Epidermal melanocyte (primary cell): Measurements from ENCODE around the gene FBN1.

ENCODE experiments used
- DNase-seq: peaks from one replicate; pipeline ENCODE4 v3.0.0; 2011; ENCODE audit warnings: low spot score; ENCODE audit not compliant: insufficient read length

FBN1 gene

DNA sequence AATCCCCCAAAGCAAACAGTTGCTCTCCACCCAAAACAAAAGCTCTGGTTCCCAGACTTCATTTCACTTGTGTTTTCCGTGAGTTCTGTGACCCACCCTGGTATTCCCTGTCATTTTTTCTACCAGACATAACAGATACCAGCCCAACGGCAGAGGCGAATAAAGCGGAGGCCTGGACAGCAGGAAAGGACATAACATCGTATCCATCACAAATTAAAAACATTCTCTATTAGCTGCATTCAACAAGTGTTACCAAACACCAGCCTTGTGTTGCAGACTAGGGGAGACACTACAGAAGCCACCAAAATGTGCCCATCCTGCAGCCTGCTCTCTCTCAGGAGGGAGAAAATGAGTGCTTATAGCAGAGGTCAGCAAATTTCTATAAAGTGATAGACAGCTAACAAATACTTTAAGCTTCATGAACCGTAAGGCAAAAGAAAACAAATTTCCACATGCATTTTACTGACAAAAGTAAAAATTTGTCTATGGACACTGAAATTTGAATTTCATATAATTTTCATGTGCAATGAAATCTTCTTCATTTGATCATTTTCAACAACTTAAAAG is 7.1 kb upstream of the FBN1 start:
- no peak for DNase-seq

DNA sequence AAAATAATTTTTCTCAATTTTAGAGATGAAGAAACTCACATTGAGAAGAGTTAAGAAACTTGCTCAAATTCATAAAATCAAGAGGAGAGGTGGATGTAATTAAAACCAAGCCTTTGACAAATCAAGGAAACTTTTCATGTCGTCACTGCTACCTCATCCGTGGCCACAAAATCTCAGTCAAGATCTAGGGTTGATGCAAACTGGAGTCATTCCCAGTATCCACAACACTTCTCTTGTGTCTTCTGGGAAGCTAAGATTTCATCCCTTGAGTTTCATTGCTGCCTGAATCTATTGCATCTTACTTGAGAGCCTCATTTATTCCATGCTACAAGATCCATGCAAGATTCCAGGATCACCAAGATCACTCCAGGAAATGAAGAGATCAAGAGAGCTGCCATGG is 5.4 kb upstream of the FBN1 start:
- DNase-seq = no peak

DNA sequence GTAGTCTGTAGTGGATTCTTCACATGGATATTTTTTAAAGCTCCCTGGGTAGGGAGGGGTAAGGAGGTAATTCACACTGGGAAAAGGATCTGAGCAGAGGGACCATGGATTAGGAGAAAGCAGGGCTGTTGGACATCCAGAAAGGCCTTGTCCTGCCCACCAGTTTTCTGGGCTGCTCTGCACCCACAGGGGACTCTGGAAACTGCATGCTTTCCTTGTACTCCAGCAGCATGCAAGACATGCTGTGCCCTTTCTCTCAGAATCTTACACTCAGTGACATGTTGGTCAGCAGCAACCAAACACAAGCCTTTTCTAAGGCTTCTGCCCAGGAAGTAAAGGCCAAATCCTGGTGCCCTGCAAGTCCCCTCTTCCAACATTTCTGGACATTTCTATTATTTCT is 2.5 kb upstream of the FBN1 start:
- no peak for DNase-seq

DNA sequence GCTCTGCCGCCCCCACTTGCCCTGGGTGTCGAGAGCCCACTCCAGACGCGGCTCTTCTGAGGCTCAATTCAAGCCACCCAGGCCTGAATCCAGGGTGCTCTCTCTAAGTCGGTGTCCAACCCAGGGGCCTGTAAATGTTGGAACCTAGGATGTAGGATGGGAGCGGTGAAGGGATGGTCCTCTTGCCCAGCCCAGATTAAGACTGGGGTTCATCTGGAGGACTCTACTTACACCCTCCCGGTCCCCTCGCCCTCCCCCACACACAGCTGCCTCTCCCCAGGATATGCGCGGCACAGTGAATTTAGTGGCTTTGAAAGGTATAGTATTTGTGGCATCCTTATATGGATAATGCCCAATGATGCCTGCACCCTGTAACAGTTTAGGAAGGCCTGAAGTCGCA is 822 bp upstream of the FBN1 start:
- DNase-seq = no peak

DNA sequence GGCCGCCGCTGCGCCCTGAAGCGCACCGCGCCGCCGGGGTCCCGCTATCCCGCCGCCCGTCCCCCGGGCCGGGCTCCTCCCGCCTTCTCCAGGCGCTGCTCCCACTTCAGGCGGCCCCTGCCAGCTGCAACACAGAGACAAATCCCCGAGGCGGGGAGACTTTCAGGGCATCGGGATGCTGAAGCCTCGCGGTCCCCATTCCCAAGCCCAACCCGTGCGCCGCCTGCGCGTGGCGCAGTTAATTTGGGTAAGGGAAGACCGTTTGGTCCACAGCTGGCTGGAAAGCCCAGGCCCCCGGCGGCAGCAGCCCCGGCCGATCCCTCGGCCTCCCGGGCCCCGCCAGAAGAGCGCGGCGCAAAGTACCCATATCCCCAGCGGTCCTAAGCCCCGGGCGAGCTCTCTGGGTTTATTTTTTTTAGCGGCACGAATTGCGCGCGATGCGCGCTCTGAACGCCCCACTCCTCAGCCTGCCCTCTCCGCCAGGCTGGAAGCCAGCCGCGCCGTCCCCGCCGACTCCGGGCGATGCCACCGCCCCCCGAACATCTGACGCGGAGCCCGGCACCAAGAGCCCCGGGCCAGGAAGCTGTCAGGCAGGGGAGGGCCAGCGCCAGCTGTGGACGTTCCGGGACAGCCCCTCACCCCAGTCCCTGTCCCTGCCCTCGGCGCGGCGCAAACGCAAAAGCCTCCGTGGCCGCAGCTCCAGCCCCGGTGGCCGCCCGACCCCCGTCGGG is 517 bp downstream of the FBN1 start:
- no peak for DNase-seq

DNA sequence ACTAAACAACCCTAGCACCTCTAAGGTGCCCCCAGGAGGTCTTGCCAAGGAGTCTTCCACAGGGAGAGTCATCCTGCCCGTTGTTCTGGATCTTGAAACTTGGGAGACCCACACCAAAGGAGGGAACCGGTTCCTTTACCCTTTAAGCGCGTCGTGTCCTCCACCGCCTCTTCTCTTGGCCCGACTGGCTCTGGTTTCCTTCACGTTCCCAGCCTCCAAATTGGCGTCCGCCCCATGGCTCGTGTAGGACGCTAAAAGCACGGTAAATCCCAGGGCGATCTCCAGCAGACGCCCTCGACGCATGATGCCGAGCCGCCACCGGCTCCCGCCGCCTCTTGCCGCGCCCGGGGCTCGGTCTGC is 1.1 kb downstream of the FBN1 start:
- DNase-seq = no peak

DNA sequence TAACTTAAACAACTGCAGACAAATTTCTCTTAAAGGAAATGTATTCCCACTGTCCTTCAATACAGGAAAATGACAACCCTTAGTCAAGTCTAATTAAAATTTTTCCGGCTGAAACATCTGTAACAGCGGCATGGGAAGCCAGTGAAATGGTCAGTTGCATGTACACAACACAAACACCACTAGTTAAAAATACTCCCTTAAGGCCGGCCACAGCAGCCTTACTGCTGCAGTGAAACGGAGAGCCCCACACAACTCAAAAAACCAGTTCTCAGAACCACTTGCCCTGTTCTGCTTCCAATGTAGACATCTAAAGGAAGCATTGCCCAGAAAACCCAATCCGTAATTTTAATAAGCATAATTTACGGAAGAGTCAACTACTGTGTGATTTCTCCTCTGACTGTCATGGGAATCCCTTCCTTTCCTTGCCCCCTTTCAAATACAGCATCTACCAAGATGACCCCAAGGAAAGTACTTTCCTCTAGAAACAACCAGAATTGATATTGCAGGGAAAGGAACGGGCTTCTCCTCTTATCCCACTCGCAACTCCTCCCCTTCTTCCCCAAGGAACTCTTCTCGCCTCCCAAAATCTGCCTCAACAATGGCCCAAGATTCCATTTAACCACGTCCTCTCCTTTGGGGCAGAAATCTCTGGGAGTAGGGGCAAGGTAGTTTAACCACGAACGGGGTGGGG is 1.6 kb downstream of the FBN1 start:
- DNase-seq = no peak

DNA sequence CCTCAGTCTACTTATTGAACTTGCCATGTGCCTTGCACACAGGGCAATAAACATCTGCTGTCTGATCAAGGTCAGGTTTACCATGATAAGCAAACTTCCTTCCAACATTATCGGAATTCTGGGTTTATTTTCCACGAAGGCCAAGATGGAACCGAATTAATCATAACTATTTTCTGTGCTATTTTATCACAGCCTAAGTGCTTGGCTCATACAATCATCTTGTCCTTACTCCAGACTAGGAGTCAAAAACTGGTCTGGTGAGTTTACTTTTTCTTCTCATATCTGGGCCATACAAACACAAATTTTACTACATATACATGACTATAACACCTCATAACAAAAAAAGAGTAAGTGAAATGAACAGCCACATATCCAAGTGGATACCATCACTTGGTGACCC is 2.3 kb downstream of the FBN1 start:
- no peak for DNase-seq

DNA sequence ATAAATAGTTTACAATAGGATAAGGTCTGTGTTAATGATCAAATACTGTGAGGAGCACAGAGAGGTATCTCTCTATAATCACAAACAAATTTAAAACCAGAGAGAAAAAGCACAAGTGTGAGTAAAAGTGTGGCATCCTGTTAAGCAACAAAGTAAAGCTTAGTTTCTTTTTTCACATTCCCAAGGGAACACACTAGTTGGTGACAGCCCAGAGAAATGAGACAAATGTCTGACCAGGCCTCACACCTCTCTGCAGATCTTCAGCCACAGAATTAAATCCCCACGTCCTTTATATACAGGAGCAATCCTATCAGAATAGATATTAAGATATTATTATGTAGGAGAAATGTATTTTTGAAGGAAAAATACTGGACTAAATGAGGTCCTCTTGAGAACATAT is 2.7 kb downstream of the FBN1 start:
- DNase-seq = no peak

DNA sequence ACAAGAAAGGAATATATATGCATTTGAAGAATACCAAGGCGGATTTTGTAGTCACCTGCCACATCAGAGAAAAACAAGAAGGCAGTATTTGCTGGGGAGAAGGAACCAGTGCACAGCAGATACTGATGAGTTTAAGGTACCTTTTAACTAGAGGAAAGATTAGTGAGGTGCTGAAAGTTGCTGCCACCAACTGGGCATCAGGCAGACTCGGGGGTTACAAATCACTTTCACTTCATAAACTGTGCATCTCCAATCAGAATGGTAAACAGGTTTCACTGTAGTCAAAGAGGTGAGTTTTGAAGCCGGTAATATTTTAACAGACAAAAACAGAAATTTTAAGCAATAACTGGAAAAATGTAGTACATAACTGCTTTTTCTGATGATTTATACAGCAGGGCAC is 4.1 kb downstream of the FBN1 start:
- no peak for DNase-seq

DNA sequence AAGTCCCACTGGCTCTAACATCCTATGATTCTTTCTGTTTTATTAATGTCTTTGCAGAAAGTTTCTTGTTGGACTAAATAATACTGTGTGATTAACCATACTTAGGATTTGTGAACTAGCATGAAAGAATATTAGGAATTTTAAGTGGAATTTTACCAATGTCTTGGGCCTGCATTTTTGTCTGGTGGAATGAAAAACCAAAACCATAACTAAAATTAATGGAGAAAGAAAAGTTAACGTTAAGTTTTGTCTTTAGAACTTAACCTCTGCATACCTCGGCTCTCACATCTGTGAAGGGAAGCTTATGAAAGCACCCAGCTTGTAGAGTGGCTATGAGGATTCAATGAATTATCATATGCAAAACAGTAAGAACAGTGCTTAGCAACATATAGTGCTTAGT is 6.5 kb downstream of the FBN1 start:
- no peak for DNase-seq

DNA sequence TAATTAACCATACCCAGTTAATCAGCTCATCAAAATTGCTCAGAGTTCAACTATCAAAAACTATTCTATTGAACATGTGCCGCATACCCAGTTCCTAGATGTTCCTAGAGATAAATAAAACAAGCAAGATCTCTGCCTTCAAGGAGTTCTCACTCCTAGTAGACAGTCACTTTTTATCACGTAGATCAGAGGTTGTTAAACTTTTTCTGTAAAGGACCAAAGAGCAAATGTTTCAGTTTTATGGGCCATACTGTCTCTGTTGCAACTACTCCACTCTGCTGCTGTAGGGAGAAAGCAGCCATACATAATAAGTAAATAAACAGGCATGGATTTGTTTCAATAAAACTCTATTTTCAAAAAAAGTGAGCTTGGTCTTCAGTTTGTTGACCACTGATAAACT is 7.9 kb downstream of the FBN1 start:
- DNase-seq = no peak

DNA sequence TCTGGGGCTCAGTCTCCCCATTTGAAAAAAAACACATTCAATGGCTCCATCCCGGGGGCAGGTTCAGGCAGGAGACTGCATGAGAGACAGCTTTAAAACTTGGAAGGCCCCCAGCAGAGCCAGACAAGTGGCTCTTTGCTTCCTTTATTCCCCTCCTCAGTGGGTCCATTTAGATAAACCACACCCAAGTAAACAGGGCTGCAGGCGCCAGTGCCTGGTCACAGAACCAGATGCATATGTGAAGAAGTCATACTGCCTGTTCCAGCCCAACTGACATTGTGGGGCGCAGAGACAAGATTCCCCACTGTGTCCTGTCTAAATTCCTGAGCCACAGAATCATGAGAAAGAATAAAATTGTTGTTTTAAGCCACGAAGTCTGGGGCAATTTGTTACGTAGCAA is 9.0 kb downstream of the FBN1 start:
- DNase-seq = no peak

DNA sequence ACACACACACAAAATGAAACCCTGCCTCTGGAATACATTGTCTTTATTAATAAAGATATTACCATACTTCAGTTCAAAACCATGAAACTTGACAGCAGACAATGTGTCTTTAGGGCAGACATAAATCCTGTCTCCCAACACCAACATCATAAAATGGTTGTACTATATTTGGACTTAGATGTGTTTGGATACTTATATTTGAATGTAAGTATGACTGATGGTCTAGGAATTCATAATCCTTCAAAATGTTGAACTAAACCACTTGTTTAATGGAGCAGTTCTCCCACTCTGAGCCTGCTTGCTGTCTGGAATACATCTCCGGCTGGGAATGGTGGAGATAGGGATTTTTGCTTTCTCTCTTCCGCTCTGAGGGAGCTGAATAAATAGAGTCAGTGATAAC is 10.6 kb downstream of the FBN1 start:
- no peak for DNase-seq

DNA sequence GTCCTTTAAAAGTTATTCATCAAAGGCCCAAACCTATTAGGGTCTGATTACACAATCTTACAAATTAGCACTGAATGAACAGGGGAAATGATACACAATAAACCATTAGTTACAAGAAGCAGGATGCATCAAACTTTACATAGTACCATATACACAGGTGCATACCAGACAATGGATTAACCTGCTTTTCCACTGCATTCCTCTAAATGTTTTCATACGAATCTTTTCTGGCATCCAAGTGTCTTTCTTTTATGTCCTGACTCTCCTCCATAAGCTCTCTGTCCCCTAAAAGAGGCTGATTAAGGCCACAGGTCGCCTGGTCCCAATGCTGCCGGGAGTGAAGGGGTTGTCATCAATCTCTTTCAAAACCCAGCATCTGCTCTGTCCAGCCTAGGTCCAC is 11.4 kb downstream of the FBN1 start:
- no peak for DNase-seq

DNA sequence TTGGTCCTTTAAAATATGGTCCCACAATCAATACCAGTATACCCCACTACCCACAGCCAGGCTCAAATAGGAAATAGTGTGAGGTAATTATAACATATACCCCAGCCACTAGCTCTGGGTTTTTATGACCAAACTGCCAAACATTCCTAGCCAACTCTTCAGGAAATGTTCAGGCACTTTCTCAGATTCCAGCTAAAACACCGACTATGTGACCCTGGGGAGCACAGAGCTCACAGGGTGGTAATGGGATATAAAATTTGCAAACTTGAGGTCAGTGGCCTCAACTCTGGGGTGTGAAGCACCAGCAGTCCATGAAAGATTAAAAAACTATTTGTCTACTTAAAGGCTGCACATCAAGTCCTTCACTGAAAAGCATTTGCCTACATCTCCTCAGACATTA is 12.9 kb downstream of the FBN1 start:
- no peak for DNase-seq

DNA sequence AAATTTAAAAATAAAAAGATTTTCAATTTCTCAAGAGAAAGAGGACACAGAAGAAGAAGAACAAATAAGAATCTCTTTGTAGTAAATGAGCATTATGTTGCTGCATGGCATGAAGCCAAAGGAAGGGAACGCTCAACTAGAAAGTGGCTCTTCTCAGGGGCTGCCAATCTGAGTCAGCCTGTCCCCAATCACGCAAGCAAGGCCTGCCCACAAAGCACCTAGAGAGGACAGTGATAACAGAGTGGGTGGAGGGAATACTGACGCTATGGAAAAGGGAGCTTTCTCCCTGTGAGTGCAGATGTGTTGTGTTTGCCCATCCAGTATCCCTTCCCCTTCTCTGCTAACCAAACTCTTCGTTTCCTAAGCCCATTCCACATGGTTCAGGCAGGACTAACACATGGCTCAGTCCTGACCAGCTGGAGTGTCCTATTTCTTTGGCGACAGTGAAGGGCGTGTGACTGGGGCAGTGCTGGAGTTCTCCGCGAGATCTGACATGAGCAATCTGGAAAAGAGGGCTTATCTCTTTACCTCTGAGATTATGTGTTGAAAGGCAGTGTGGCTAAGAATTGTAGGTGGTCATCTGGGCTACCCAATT is 14.2 kb downstream of the FBN1 start:
- no peak for DNase-seq

DNA sequence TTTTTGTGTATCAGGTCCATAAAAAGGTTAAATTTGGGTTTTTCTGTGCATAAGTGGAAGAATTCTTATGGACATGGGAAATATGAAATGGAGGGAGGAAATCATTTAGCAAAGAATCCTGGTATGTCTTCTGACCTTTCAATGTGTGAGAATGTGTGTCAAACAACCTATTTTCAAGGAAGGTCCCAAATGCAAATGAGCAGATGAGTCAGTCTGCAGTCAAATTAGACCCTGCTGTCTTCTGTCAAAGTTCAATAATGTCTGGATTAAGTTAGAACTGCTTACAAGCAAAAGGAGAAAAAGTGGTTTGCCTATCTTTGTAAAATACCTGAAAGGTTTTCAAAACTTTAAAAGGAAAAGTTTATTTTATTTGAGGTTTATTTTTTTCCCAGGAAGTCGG is 15.3 kb downstream of the FBN1 start:
- no peak for DNase-seq

DNA sequence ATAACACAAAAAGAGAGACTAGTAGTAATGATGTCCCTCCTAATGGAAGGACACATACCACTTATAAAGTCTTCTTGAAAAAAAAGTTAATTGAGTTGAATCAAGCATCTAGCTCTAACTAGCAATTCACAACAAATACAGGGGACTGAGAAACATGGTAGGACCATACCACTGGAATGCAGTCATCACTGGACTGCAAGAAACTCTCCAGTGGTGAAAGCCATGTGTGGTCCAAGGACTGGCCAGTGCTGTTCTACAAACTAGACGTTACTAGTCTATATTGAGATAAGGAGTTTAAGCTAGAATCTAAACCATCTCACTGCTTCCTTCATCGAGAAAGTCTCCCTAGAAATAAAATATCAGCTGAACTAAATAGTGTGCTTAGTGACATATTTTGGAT is 16.7 kb downstream of the FBN1 start:
- no peak for DNase-seq

DNA sequence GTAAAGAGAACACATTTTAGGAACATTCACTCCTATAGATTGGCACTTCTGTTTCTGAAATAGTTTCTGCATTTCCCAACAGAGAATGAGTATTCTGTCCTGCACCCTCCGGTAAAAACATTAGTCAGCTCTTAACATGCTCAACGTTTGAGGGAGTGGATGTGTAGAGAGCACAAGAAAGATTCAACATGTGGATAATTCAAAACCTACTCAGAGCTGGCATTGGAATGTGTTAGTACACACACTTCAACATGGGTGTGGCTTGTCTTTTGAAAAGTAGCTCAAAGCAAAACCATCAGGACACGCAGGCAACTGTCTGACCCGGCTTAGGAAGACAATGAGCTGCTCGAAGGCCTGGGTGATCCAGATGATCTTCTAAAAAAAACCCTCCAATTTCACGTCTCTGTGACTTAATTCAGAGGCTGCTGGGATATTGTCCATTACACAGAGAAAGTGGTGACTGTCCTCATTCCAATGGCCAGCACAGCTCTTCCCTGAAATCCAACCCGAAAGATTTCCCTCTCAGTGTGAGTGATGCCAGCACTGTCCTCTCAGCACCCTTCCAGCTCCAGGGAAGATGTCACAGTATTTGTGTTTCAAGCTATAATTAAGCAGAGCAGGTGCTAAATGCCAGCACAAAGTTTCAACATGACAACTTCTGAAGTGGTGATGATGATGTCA is 18.1 kb downstream of the FBN1 start:
- no peak for DNase-seq

DNA sequence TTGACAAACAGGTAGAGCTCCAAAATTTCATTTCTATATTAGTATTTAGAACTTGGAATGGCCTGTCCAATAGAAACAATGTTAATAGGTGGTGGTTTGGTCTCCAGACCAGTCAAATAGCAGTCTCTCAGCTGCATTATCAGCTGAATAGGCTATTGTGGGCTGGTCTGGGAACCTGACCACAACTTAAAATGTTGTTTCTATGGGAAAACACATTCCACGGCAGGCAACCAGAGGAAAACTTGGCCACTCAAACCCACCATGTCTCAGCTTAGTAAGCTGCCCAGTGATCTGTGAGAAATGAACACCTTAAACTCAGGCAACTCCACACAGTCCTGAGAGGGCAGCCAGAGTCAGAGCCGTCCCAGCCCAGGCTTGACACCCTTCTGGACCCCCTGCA is 20.4 kb downstream of the FBN1 start:
- no peak for DNase-seq

DNA sequence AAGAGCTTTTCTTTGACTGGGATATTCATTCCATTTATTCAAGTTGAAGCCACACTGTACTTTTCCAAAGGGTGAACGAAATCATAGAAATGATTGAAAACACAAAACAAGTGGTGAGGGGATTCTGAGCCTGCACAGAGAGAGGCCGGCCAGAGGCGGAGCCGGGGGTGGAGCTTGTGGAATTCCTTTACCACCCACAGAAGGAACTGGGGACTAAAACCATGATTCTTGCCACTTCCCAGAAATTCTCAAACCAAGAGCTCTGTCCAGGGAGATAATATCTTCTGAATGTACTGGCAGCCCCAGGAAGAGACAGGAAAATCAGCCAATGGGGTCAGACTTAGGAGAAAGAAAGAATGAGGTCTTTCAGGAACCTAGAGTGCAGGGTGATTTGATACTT is 20.8 kb downstream of the FBN1 start:
- DNase-seq = no peak
